ENCODE data around the gene PFKL.

PFKL gene

GRCh38 chr21:44306936-44307704, 7.3 kb downstream of the PFKL start:
- DNase-seq (ENCODE audit: low spot score in 2 of 2) (no peak), ATAC-seq (ENCODE audit: low read depth) (no peak)
- Mint-ChIP-seq H3K9me3 (no peaks in the 10 kb centered on the region), H3K36me3 (peaks cover 20% of the 10 kb centered on the region), H3K27me3 (no peaks in the 10 kb centered on the region), H3K4me1 (peaks cover 26% of the 10 kb centered on the region), H3K27ac (no peak overlapping the region), H3K4me3 (no peak overlapping the region)

GRCh38 chr21:44310628-44311507, 11.0 kb downstream of the PFKL start:
- ATAC-seq (ENCODE audit: low read depth) (no peak), DNase-seq (ENCODE audit: low spot score in 2 of 2) (no peak)
- H3K27ac Mint-ChIP-seq = peak overlapping the region; percentile 67
- H3K36me3 Mint-ChIP-seq = peaks cover 24% of the 10 kb centered on the region
- peaks cover 5% of the 10 kb centered on the region for H3K4me1 Mint-ChIP-seq
- H3K9me3 Mint-ChIP-seq = no peaks in the 10 kb centered on the region
- no peak overlapping the region for H3K4me3 Mint-ChIP-seq
- no peaks in the 10 kb centered on the region for H3K27me3 Mint-ChIP-seq

- H3K27me3 Mint-ChIP-seq = no peaks in the 10 kb centered on the region
- H3K27ac Mint-ChIP-seq = no peak overlapping the region
- H3K4me1 Mint-ChIP-seq = peaks cover 5% of the 10 kb centered on the region
- ATAC-seq (ENCODE audit: low read depth) = no peak
- H3K36me3 Mint-ChIP-seq = peaks cover 24% of the 10 kb centered on the region
- no peak for DNase-seq (ENCODE audit: low spot score in 2 of 2)
- H3K4me3 Mint-ChIP-seq = no peak overlapping the region
- no peaks in the 10 kb centered on the region for H3K9me3 Mint-ChIP-seq
Measured at GRCh38 chr21:44312089-44312488, 12.2 kb downstream of the PFKL start.

GRCh38 chr21:44312716-44313115, 12.9 kb downstream of the PFKL start:
- Mint-ChIP-seq H3K36me3 (peaks cover 19% of the 10 kb centered on the region), H3K9me3 (no peaks in the 10 kb centered on the region), H3K4me1 (peaks cover 5% of the 10 kb centered on the region), H3K27me3 (no peaks in the 10 kb centered on the region), H3K4me3 (no peak overlapping the region), H3K27ac (no peak overlapping the region)
- DNase-seq (ENCODE audit: low spot score in 2 of 2) (no peak), ATAC-seq (ENCODE audit: low read depth) (no peak)

- ATAC-seq (ENCODE audit: low read depth) = no peak
- Mint-ChIP-seq H3K27ac (no peak overlapping the region), H3K4me3 (no peak overlapping the region), H3K27me3 (no peaks in the 10 kb centered on the region), H3K4me1 (peaks cover 5% of the 10 kb centered on the region), H3K36me3 (peaks cover 17% of the 10 kb centered on the region), H3K9me3 (no peaks in the 10 kb centered on the region)
- DNase-seq (ENCODE audit: low spot score in 2 of 2) = no peak
Measured at GRCh38 chr21:44313451-44313850, 13.6 kb downstream of the PFKL start.

- ATAC-seq (ENCODE audit: low read depth) = no peak
- H3K27me3 Mint-ChIP-seq = no peaks in the 10 kb centered on the region
- peaks cover 5% of the 10 kb centered on the region for H3K4me1 Mint-ChIP-seq
Measured at GRCh38 chr21:44314128-44314527, 14.3 kb downstream of the PFKL start.

GRCh38 chr21:44314561-44314960, 14.7 kb downstream of the PFKL start:
- ATAC-seq (ENCODE audit: low read depth) (no peak), DNase-seq (ENCODE audit: low spot score in 2 of 2) (no peak)
- Mint-ChIP-seq H3K9me3 (no peaks in the 10 kb centered on the region), H3K4me3 (no peak overlapping the region), H3K36me3 (peaks cover 16% of the 10 kb centered on the region), H3K27me3 (no peaks in the 10 kb centered on the region), H3K4me1 (peaks cover 5% of the 10 kb centered on the region), H3K27ac (no peak overlapping the region)

More at GRCh38 chr21:44314128-44314527, 14.3 kb downstream of the PFKL start:
- peaks cover 16% of the 10 kb centered on the region for H3K36me3 Mint-ChIP-seq
- H3K4me3 Mint-ChIP-seq = no peak overlapping the region
- no peak overlapping the region for H3K27ac Mint-ChIP-seq
- no peak for DNase-seq (ENCODE audit: low spot score in 2 of 2)
- no peaks in the 10 kb centered on the region for H3K9me3 Mint-ChIP-seq

- H3K36me3 Mint-ChIP-seq = peaks cover 16% of the 10 kb centered on the region
- H3K4me3 Mint-ChIP-seq = no peak overlapping the region
- H3K27me3 Mint-ChIP-seq = no peaks in the 10 kb centered on the region
- DNase-seq (ENCODE audit: low spot score in 2 of 2) (no peak), ATAC-seq (ENCODE audit: low read depth) (no peak)
- H3K4me1 Mint-ChIP-seq = peaks cover 5% of the 10 kb centered on the region
- no peak overlapping the region for H3K27ac Mint-ChIP-seq
- H3K9me3 Mint-ChIP-seq = no peaks in the 10 kb centered on the region
Measured at GRCh38 chr21:44315691-44316203, 15.9 kb downstream of the PFKL start.

GRCh38 chr21:44316277-44316900, 16.5 kb downstream of the PFKL start:
- Mint-ChIP-seq H3K9me3 (no peaks in the 10 kb centered on the region), H3K36me3 (peaks cover 10% of the 10 kb centered on the region), H3K4me1 (no peaks in the 10 kb centered on the region), H3K27ac (peak overlapping the region; percentile 66), H3K27me3 (no peaks in the 10 kb centered on the region), H3K4me3 (no peak overlapping the region)
- DNase-seq (ENCODE audit: low spot score in 2 of 2) = no peak
- ATAC-seq (ENCODE audit: low read depth) = no peak

GRCh38 chr21:44317241-44317782, 17.5 kb downstream of the PFKL start:
- peaks cover 5% of the 10 kb centered on the region for H3K36me3 Mint-ChIP-seq
- no peak for ATAC-seq (ENCODE audit: low read depth)

GRCh38 chr21:44317871-44318270, 18.0 kb downstream of the PFKL start:
- Mint-ChIP-seq H3K4me3 (no peak overlapping the region), H3K27ac (no peak overlapping the region), H3K9me3 (no peaks in the 10 kb centered on the region), H3K27me3 (no peaks in the 10 kb centered on the region), H3K4me1 (no peaks in the 10 kb centered on the region), H3K36me3 (peaks cover 5% of the 10 kb centered on the region)
- ATAC-seq (ENCODE audit: low read depth) (no peak), DNase-seq (ENCODE audit: low spot score in 2 of 2) (no peak)

More at GRCh38 chr21:44317241-44317782, 17.5 kb downstream of the PFKL start:
- H3K4me1 Mint-ChIP-seq = no peaks in the 10 kb centered on the region
- H3K27ac Mint-ChIP-seq = no peak overlapping the region
- DNase-seq (ENCODE audit: low spot score in 2 of 2) = no peak
- no peaks in the 10 kb centered on the region for H3K27me3 Mint-ChIP-seq
- no peak overlapping the region for H3K4me3 Mint-ChIP-seq
- no peaks in the 10 kb centered on the region for H3K9me3 Mint-ChIP-seq

GRCh38 chr21:44318489-44319285, 18.8 kb downstream of the PFKL start:
- Mint-ChIP-seq H3K9me3 (no peaks in the 10 kb centered on the region), H3K27me3 (no peaks in the 10 kb centered on the region), H3K4me1 (no peaks in the 10 kb centered on the region), H3K36me3 (peaks cover 8% of the 10 kb centered on the region), H3K27ac (no peak overlapping the region), H3K4me3 (no peak overlapping the region)
- DNase-seq (ENCODE audit: low spot score in 2 of 2) (no peak), ATAC-seq (ENCODE audit: low read depth) (no peak)

GRCh38 chr21:44319407-44320065, 19.7 kb downstream of the PFKL start:
- H3K4me1 Mint-ChIP-seq = no peaks in the 10 kb centered on the region
- no peak overlapping the region for H3K4me3 Mint-ChIP-seq
- no peak for ATAC-seq (ENCODE audit: low read depth)
- no peaks in the 10 kb centered on the region for H3K27me3 Mint-ChIP-seq
- H3K36me3 Mint-ChIP-seq = peaks cover 8% of the 10 kb centered on the region
- DNase-seq (ENCODE audit: low spot score in 2 of 2) = no peak
- H3K9me3 Mint-ChIP-seq = no peaks in the 10 kb centered on the region
- no peak overlapping the region for H3K27ac Mint-ChIP-seq
